NCI-H345 treated with DMSO at 0.1 percent for 48 hours (cell line): ENCODE results near the gene PHLDB3.
"Not testable (repeated sequence)": the region's sequence is repeated elsewhere in the genome, so short reads cannot be mapped to it uniquely, and the experiment has no call there.

Source experiments
- DNase-seq: peaks from one replicate; lab custom pipeline; 2025; ENCODE audit not compliant: unreplicated experiment; lab: John Stamatoyannopoulos, UW

The PHLDB3 gene

GRCh38 chr19:43504426-43505185, at the start of gene PHLDB3:
Gene PHLDB3 (minus strand): TSS chr19:43504746. CDS start chr19:43504118, 628 bp downstream.
- DNase-seq = no peak

GRCh38 chr19:43553656-43554055, 49.1 kb upstream of the PHLDB3 start:
- DNase-seq = no peak

DNA sequence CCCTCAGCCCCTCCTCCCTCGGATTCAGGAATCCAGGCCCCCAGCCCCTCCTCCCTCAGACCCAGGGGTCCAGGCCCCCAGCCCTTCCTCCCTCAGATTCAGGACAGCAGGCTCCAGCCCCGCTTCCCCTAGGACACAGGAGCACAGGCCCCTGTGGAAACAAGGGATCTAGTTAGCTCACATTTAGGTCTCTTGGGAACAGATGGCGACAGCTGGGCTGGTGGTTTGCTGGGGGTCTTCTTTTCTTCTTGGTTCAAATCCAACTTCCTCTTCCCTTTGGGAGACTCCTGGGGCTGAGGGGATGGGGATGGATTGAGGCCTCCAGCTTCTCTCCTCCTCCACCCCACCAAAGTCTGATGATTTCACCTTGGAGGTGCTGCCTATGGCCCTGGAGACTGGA, 48.1 kb upstream of the PHLDB3 start:
- DNase-seq = no peak

DNA sequence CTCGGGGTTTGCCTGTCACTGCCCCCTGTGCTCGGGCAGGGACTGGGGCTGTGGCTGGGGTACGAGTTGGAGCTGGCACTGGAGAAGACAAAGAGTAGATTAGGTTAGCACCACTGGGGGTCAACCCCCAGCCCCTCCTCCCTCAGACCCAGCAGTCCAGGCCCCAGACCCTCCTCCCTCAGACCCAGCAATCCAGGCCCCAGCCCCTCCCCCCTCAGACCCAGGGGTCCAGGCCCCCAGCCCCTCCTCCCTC, 47.6 kb upstream of the PHLDB3 start:
- no peak for DNase-seq

DNA sequence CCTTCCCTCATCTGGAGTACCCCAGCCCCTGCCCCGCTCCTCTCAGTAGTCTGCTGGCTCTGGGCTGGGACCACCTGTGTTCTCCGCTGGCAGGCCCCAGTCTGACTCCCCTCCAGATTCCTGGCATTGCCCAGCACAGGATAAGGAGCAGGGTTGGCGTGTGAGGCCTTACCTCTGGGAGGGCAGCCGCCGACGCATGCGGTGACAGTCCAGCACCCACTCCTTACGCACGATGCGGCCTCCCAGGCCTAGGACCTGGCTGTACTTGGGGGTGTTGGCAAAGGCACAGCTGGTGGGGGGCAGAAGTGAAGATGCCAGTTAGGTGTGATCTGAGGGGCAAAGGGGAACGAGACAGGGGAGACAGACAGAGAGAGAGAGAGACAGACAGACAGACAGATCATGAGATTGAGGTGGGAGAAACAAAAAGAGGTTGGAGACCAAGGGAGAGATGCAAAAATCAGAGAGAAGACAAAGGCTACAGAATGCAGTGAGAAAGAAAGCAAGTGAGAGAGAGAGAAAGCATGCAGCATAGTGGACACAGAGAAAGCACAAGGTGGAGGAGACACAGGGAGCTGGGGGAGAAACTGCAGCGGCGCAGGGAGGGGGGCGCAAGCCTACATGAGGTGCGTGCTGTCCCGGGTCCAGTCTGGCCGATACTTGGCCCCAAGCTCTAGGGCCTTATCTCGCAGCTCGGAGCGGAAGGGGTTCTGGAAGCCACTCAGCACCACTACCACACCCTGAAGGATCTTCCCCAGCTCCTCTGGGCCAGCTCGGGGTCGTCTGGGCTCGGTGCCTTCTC, 47.1 kb upstream of the PHLDB3 start:
- no peak for DNase-seq

DNA sequence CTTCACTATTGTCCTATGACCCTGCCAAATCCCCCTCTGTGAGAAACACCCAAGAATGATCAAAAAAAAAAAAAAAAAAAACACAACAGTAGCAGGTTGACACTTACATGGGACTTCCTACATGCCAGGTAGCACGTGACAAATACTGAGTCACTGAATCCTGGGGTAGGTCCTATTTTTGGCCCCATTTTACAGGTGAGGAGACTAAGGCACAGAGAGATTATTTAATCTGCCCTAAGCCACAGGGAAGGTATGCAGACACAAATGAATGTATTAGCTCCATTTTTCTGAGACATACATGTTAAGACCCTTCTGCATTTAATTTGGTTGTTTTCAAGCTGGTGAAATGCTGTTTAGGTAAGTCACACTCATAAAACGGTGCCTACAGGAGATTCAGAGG, 44.2 kb upstream of the PHLDB3 start:
- no peak for DNase-seq

DNA sequence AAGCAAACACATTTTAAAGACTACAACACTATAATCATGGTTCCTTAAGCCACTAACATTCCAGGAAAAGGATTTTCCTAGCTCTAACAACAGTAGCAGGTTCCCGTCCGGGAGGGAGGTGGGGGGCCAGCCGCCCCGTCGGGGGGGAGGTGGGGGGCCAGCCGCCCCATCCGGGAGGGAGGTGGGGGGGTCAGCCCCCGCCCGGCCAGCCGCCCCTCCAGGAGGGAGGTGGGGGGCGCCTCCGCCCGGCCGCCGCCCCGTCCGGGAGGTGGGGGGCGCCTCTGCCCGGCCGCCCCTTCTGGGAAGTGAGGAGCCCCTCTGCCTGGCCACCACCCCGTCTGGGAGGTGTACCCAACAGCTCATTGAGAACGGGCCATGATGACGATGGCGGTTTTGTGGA, 43.4 kb upstream of the PHLDB3 start:
- not testable (repeated sequence) for DNase-seq

GRCh38 chr19:43546581-43546980, 42.0 kb upstream of the PHLDB3 start:
- DNase-seq = no peak

- no peak for DNase-seq
Observed at GRCh38 chr19:43545981-43546380, 41.4 kb upstream of the PHLDB3 start.

DNA sequence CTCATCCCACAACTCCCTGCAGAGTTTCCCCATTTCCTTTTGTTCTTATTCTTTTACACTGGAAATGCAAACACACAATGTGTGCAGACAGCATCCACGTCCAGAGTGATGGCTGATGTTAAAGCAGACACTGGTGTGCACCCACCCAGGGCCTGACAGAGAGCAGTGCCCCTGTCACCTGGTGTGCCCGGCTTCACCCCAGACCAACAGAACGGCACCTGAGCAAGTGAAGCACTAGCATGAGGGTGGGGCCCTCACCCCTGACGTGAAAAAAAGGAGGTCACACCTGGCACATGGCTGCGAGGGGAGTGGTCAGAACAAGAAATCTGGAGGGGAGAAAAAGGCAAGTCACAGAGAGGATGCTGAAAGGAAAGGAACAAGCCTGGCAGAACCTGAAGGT, 40.7 kb upstream of the PHLDB3 start:
- DNase-seq = no peak

DNA sequence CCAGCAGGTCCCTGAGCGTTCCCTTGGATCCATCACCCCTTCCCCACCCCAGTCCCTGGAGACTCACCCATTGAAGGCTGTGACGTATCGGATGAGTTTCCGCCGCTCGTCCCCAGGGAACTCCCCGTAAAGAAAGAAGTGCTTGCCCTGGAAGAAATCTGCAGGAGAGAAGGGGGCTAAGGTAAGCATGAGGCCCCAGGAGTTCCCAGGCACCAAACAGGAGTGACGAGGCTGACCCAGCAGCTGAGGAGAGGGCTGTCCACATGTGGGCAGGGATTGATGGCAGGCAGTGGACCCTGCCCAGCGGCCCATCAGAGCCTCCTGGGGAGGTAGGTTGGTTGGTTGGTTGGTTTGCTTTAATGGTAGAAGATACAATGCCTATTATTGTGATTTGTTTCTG, 39.5 kb upstream of the PHLDB3 start:
- no peak for DNase-seq

- no peak for DNase-seq
Observed at GRCh38 chr19:43541920-43542650, 37.5 kb upstream of the PHLDB3 start.

DNA sequence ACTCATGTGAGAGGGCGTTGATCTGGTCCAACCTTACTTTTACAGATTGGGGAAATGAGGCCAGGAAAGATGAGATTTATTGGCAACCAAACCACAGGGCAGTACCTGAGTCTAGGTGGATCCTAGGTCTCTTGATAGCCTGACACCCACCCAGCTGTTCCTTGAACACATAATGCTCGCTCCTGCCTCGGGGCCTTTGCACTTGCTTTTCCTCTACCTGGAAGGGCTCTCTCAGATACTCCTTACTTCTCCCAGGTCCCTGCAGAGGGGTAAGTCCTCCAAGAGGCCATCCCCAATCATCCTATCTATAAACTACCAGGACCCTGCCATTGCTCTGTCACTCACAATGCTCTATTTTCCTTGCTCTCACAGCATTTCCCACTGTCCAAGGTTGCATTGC, 35.8 kb upstream of the PHLDB3 start:
- no peak for DNase-seq

GRCh38 chr19:43538922-43539321, 34.4 kb upstream of the PHLDB3 start:
- DNase-seq = no peak

- no peak for DNase-seq
Observed at GRCh38 chr19:43534816-43535761, 30.5 kb upstream of the PHLDB3 start.

DNA sequence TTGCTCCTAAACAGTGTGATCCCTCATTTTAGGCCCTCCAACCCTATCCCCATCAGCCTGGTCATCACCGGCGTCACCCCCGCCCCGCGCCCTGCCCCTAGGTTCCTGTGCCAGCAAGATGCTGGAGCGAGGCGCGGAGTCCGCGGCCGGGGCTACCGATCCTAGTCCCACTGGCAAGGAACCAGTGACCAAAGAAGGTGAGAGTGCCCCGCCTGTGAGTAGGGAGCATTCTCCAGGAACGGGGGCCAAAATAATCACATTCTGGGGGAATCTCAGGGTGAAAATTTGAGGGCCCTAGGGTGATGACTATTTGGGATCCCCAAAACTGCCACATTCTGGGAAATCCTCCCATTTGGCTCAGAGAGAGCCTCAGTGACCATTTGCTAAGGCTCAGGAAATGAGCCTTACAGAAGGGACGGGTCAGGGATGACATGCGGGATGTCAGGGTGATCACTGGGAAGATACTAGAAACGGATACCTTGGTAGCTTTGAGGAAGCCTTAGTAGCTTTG, 29.8 kb upstream of the PHLDB3 start:
- no peak for DNase-seq

GRCh38 chr19:43533546-43534304, 29.2 kb upstream of the PHLDB3 start:
- DNase-seq = peak; percentile 82

DNA sequence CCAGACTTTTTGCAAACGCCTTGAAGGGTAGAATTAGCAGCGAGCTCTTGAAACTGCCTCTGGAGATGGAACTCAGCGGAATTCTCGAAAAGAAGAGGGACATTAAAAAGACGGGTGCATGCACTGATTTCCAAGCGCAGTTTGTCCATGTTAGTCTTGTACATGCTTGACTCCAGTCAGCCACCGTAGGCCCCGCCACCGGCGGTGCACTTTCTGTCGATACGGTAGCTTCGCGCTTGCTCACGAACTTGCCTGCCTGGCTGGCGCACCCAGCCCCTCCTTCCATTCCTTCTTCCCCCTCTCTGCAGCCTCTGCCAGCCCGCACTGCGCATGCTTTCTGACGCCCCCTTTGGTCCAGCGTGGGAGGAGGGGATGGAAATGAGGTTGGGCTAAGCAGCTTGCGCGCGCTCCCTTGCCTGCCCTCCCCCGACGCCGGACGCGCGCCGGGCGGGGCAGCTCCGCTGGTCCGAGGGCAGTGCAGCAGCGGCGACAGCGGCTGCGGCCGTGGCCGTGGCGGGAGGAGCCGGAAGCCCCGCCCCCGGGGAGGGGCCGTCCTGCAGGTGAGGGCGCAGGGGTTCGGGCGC, 28.5 kb upstream of the PHLDB3 start, which contains the start of gene ZNF575:
ZNF575 (plus strand) TSS at position 227 of the 584 bp plus-strand sequence. CDS start 1,235 bp downstream, outside the sequence.
- peak; percentile 71 for DNase-seq

DNA sequence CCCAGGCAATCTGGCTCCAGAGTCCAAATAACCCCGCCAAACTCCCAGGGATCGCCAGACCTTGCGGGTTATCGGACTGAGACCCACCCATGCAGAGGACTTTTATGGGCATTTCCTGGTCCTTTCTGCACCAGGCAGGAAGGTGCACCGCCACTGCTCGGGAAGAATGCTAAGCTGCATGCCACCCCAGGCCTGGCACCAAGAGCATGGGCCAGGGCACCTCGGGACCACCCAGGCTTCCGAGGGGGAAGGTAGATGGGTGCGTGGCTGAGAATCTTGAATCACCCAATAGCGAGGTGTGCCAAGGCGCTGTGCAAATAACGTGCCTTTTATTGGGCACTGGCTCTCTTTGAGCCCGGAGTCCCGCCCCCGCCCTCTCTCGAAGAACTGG, 28.0 kb upstream of the PHLDB3 start:
- DNase-seq = no peak
